GM21381 (cell line): Measurements from ENCODE around the gene CHRDL2.
"Not testable (repeated sequence)": the region's sequence is repeated elsewhere in the genome, so short reads cannot be mapped to it uniquely, and the experiment has no call there.

ENCODE experiments used
- ATAC-seq: cut with Tn5 transposase; IDR thresholded peaks from one replicate; pipeline ENCODE4 v1.9.1; 2021; ENCODE audit warnings: mild to moderate bottlenecking, moderate library complexity; ENCODE audit not compliant: unreplicated experiment

The CHRDL2 gene

GRCh38 chr11:74672956-74673692, 58.1 kb downstream of the CHRDL2 start:
- no peak for ATAC-seq

GRCh38 chr11:74672332-74672955, 58.8 kb downstream of the CHRDL2 start:
- no peak for ATAC-seq

DNA sequence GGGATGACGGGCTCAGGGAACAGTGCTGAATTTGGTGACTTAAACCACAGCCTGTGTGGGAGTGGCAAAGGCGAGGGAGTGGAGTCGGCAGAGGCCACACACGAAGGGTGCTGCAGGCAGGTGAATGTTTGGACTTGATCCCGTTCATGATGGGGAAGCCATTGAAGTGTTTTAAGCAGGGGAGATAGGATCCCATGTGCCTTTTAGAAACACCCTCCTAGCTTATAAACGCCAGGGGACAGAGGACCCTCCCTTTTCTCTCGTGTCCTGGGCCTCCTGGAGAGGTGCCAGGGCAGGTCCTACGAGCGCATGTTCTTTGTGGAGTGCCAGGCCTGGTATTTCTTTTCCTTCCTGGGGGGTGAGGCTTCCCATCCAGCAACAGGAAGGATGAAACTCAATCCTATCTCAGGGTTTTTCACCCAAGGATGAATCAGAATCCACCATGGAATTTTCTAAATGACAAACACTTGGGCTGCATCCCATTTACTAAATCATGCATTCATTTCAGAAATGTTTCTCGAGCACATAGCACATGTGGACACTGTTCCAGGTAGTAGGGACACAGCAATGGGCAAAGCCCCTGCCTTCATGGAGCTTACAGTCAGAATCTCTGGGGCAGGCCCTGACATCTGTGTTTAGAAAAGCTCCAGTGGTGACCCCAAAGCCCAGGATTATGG, 59.6 kb downstream of the CHRDL2 start:
- ATAC-seq = no peak

GRCh38 chr11:74670171-74670570, 61.1 kb downstream of the CHRDL2 start:
- ATAC-seq = no peak

DNA sequence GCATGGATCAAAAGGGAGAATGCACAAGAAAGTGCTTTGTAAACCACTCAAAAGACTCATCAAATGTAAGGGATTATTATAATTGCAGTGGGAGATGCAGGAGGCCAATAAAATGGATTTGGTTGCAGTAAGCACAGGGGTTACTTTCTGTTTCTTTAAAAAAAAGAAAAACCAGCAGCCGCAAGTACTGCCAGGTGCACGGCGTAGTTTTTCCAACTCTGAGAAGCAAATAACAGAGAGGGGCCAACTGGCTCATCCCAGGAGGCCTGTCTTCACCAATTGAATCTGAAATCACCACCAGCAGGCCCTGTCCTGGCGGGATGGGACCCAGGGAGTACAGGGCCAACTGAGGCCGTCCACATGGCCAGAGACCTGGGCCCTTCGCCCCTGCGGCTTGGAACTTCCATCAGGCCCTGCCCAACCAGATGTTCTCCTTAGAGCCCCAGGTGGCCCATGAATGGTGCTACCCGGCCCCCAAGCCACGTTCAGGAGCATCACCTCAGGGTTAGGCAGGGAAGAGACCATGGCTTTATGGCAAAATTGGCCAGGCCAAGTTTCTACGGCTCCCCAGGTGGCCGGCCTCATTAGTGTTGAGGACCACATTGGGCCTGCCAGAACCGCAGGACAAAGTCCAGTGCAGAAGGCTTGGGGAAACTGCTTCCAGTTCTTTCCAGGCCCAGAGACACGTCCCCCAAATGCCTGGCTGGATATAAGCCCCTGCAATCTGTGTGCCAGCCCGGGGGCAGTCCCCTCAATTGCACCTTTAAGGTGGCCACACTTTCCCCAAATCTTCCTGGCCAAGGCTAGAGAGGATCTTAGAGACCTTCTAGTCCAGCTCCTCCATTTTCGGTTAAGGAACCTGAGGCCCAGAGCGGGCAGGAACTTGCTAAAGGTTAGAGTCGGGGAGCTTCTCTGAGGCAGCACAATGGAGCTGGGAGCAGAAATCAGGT, 61.7 kb downstream of the CHRDL2 start:
- no peak for ATAC-seq

GRCh38 chr11:74663315-74663714, 67.9 kb downstream of the CHRDL2 start:
- no peak for ATAC-seq

- no peak for ATAC-seq
These were observed 68.6 kb downstream of the CHRDL2 start for GRCh38 chr11:74662487-74663103.

DNA sequence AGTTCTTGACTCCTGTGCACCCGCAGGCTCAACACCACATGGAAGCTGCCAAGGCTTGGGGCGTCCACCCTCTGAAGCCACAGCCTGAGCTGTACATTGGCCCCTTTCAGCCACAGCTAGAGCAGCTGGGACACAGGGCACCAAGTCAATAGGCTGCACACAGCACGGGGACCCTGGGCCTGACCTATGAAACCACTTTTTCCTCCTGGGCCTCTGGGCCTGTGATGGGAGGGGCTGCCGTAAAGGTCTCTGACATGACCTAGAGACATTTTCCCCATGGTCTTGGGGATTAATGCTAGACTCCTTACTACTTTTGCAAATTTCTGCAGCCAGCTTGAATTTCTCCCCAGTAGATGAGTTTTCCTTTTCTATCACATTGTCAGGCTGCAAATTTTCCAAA, 72.1 kb downstream of the CHRDL2 start:
- not testable (repeated sequence) for ATAC-seq

DNA sequence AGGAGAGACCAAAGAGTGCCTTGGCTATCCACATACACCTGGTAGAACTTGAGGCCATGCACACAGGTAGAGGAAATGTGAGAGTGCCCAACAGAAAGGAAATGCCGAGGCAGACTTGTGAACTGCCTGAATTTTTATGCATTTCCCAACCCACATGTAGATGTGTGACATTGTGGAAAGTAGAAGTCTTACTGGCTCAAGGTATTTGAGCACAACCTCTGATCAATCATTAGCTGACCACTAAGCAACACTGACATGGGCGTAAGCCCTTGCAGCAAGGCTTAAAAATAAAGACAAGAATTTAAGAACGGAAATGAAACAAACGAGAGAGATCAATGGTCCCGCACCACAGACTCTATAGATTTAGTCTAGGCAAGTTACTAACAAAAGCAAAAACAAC, 76.2 kb downstream of the CHRDL2 start:
- ATAC-seq = no peak

GRCh38 chr11:74650498-74650897, 80.7 kb downstream of the CHRDL2 start:
- no peak for ATAC-seq

GRCh38 chr11:74648894-74649293, 82.3 kb downstream of the CHRDL2 start:
- no peak for ATAC-seq

GRCh38 chr11:74647831-74648230, 83.4 kb downstream of the CHRDL2 start:
- no peak for ATAC-seq

GRCh38 chr11:74647404-74647803, 83.8 kb downstream of the CHRDL2 start:
- ATAC-seq = no peak

DNA sequence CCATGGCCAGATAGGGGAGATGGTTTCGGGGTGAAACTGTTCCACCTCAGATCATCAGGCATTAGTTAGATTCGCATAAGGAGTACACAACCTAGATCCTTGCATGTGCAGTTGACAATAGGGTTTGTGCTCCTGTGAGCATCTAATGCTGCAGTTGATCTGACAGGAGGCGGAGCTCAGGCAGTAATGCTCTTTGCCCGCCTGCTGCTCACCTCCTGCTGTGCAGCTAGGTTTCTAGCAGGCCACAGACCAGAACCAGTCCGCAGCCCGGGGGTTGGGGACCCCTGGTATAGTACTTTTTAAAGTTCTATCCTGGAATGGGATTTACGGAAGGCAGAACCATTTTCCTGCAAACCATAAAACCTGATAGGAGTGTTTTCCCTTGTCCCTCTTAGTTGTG, 84.3 kb downstream of the CHRDL2 start:
- ATAC-seq = no peak
